ENCODE results near the gene PGBD5. TPM values are rescaled to one million over a fixed set of nuclear protein-coding genes. Genes with fewer than 3 reads are reported as not detected.

PGBD5 gene
- total and polyA plus RNA-seq, 9 donors, result 5.8 to 36.6 (median 23.7) TPM

GRCh38 chr1:230382001-230382491 lies 44.1 kb downstream of the PGBD5 start:
- Histone ChIP-seq H3K9me3 (replicated peaks; ENCODE audit: control insufficient read depth, low read depth, low read length) (peaks cover 14% of the 10 kb centered on the region), H3K27ac (ENCODE audit: low read length) (no peak overlapping the region), H3K4me1 (ENCODE audit: control insufficient read depth, insufficient read depth, low read length) (peaks cover 2% of the 10 kb centered on the region), H3K27me3 (ENCODE audit: control insufficient read depth, insufficient read depth, low read length) (no peaks in the 10 kb centered on the region), H3K36me3 (ENCODE audit: control insufficient read depth, insufficient read depth, low read length) (no peaks in the 10 kb centered on the region), H3K4me3 (ENCODE audit: low read length) (no peak overlapping the region)
- DNase-seq, result no peak
- 64% methylated on average over 1 of the region's 7 CpGs for WGBS (ENCODE audit: insufficient coverage)

- Histone ChIP-seq H3K36me3 (ENCODE audit: control insufficient read depth, insufficient read depth, low read length) (no peaks in the 10 kb centered on the region), H3K27ac (ENCODE audit: low read length) (no peak overlapping the region), H3K4me3 (ENCODE audit: low read length) (no peak overlapping the region), H3K4me1 (ENCODE audit: control insufficient read depth, insufficient read depth, low read length) (peaks cover 4% of the 10 kb centered on the region), H3K27me3 (ENCODE audit: control insufficient read depth, insufficient read depth, low read length) (no peaks in the 10 kb centered on the region), H3K9me3 (replicated peaks; ENCODE audit: control insufficient read depth, low read depth, low read length) (peaks cover 14% of the 10 kb centered on the region)
- WGBS (ENCODE audit: insufficient coverage), result 54% methylated on average over 6 of the region's 6 CpGs
- no peak for DNase-seq
Measured at GRCh38 chr1:230381585-230381984, 44.5 kb downstream of the PGBD5 start.

- no peak for DNase-seq
- no peaks in the 10 kb centered on the region for H3K27me3 ChIP-seq (ENCODE audit: control insufficient read depth, insufficient read depth, low read length)
- peaks cover 14% of the 10 kb centered on the region for H3K9me3 ChIP-seq (replicated peaks; ENCODE audit: control insufficient read depth, low read depth, low read length)
- H3K4me1 ChIP-seq (ENCODE audit: control insufficient read depth, insufficient read depth, low read length), result peaks cover 8% of the 10 kb centered on the region
- 70% methylated on average over 5 of the region's 5 CpGs for WGBS (ENCODE audit: insufficient coverage)
- H3K36me3 ChIP-seq (ENCODE audit: control insufficient read depth, insufficient read depth, low read length), result no peaks in the 10 kb centered on the region
- no peak overlapping the region for H3K27ac ChIP-seq (ENCODE audit: low read length)
- no peak overlapping the region for H3K4me3 ChIP-seq (ENCODE audit: low read length)
Measured at GRCh38 chr1:230381049-230381467, 45.1 kb downstream of the PGBD5 start.

- no peak for DNase-seq
- Histone ChIP-seq H3K4me1 (ENCODE audit: control insufficient read depth, insufficient read depth, low read length) (peaks cover 13% of the 10 kb centered on the region), H3K4me3 (ENCODE audit: low read length) (no peak overlapping the region), H3K27ac (ENCODE audit: low read length) (no peak overlapping the region), H3K9me3 (replicated peaks; ENCODE audit: control insufficient read depth, low read depth, low read length) (peaks cover 14% of the 10 kb centered on the region), H3K27me3 (ENCODE audit: control insufficient read depth, insufficient read depth, low read length) (no peaks in the 10 kb centered on the region), H3K36me3 (ENCODE audit: control insufficient read depth, insufficient read depth, low read length) (no peaks in the 10 kb centered on the region)
- WGBS (ENCODE audit: insufficient coverage), result 100% methylated on average over 1 of the region's 1 CpG
Measured at GRCh38 chr1:230379928-230380327, 46.2 kb downstream of the PGBD5 start.

GRCh38 chr1:230379462-230379861 lies 46.7 kb downstream of the PGBD5 start:
- Histone ChIP-seq H3K4me1 (ENCODE audit: control insufficient read depth, insufficient read depth, low read length) (peaks cover 17% of the 10 kb centered on the region), H3K4me3 (ENCODE audit: low read length) (no peak overlapping the region), H3K27ac (ENCODE audit: low read length) (no peak overlapping the region), H3K27me3 (ENCODE audit: control insufficient read depth, insufficient read depth, low read length) (no peaks in the 10 kb centered on the region), H3K36me3 (ENCODE audit: control insufficient read depth, insufficient read depth, low read length) (no peaks in the 10 kb centered on the region), H3K9me3 (replicated peaks; ENCODE audit: control insufficient read depth, low read depth, low read length) (peaks cover 14% of the 10 kb centered on the region)
- WGBS (ENCODE audit: insufficient coverage), result 90% methylated on average over 3 of the region's 3 CpGs
- DNase-seq, result no peak

GRCh38 chr1:230377851-230378250 lies 48.3 kb downstream of the PGBD5 start:
- no peak for DNase-seq
- Histone ChIP-seq H3K36me3 (ENCODE audit: control insufficient read depth, insufficient read depth, low read length) (peaks cover 3% of the 10 kb centered on the region), H3K4me3 (ENCODE audit: low read length) (no peak overlapping the region), H3K4me1 (ENCODE audit: control insufficient read depth, insufficient read depth, low read length) (peaks cover 17% of the 10 kb centered on the region), H3K27me3 (ENCODE audit: control insufficient read depth, insufficient read depth, low read length) (no peaks in the 10 kb centered on the region), H3K27ac (ENCODE audit: low read length) (no peak overlapping the region), H3K9me3 (replicated peaks; ENCODE audit: control insufficient read depth, low read depth, low read length) (peaks cover 14% of the 10 kb centered on the region)
- WGBS (ENCODE audit: insufficient coverage), result no CpG with 5 or more reads among the region's 2 CpGs

- 72% methylated on average over 3 of the region's 8 CpGs for WGBS (ENCODE audit: insufficient coverage)
Measured at GRCh38 chr1:230377324-230377723, 48.8 kb downstream of the PGBD5 start.

GRCh38 chr1:230376296-230376695 lies 49.8 kb downstream of the PGBD5 start:
- Histone ChIP-seq H3K27ac (ENCODE audit: low read length) (peak overlapping the region; percentile 10), H3K9me3 (replicated peaks; ENCODE audit: control insufficient read depth, low read depth, low read length) (peaks cover 14% of the 10 kb centered on the region), H3K4me3 (ENCODE audit: low read length) (no peak overlapping the region), H3K36me3 (ENCODE audit: control insufficient read depth, insufficient read depth, low read length) (peaks cover 6% of the 10 kb centered on the region), H3K4me1 (ENCODE audit: control insufficient read depth, insufficient read depth, low read length) (peaks cover 16% of the 10 kb centered on the region), H3K27me3 (ENCODE audit: control insufficient read depth, insufficient read depth, low read length) (no peaks in the 10 kb centered on the region)
- WGBS (ENCODE audit: insufficient coverage), result 66% methylated on average over 3 of the region's 4 CpGs
- DNase-seq, result no peak

More at GRCh38 chr1:230377324-230377723, 48.8 kb downstream of the PGBD5 start:
- H3K9me3 ChIP-seq (replicated peaks; ENCODE audit: control insufficient read depth, low read depth, low read length), result peaks cover 14% of the 10 kb centered on the region
- peaks cover 17% of the 10 kb centered on the region for H3K4me1 ChIP-seq (ENCODE audit: control insufficient read depth, insufficient read depth, low read length)
- H3K36me3 ChIP-seq (ENCODE audit: control insufficient read depth, insufficient read depth, low read length), result peaks cover 6% of the 10 kb centered on the region
- DNase-seq, result no peak
- H3K4me3 ChIP-seq (ENCODE audit: low read length), result no peak overlapping the region
- no peak overlapping the region for H3K27ac ChIP-seq (ENCODE audit: low read length)
- no peaks in the 10 kb centered on the region for H3K27me3 ChIP-seq (ENCODE audit: control insufficient read depth, insufficient read depth, low read length)

GRCh38 chr1:230375780-230376179 lies 50.4 kb downstream of the PGBD5 start:
- Histone ChIP-seq H3K27me3 (ENCODE audit: control insufficient read depth, insufficient read depth, low read length) (no peaks in the 10 kb centered on the region), H3K4me1 (ENCODE audit: control insufficient read depth, insufficient read depth, low read length) (peaks cover 16% of the 10 kb centered on the region), H3K4me3 (ENCODE audit: low read length) (no peak overlapping the region), H3K36me3 (ENCODE audit: control insufficient read depth, insufficient read depth, low read length) (peaks cover 6% of the 10 kb centered on the region), H3K9me3 (replicated peaks; ENCODE audit: control insufficient read depth, low read depth, low read length) (peaks cover 14% of the 10 kb centered on the region), H3K27ac (ENCODE audit: low read length) (peak overlapping the region; percentile 65)
- DNase-seq, result peak; percentile 67
- WGBS (ENCODE audit: insufficient coverage), result 66% methylated on average over 4 of the region's 6 CpGs

- Histone ChIP-seq H3K4me3 (ENCODE audit: low read length) (no peak overlapping the region), H3K27me3 (ENCODE audit: control insufficient read depth, insufficient read depth, low read length) (no peaks in the 10 kb centered on the region), H3K9me3 (replicated peaks; ENCODE audit: control insufficient read depth, low read depth, low read length) (peaks cover 14% of the 10 kb centered on the region), H3K27ac (ENCODE audit: low read length) (peak overlapping the region; percentile 18), H3K36me3 (ENCODE audit: control insufficient read depth, insufficient read depth, low read length) (peaks cover 6% of the 10 kb centered on the region), H3K4me1 (ENCODE audit: control insufficient read depth, insufficient read depth, low read length) (peaks cover 16% of the 10 kb centered on the region)
- DNase-seq, result peak; percentile 36
- no CpG with 5 or more reads among the region's 3 CpGs for WGBS (ENCODE audit: insufficient coverage)
Measured at GRCh38 chr1:230375147-230375546, 51.0 kb downstream of the PGBD5 start.
